Measurements from ENCODE around the gene GRIN1. TPM values are rescaled to one million over a fixed set of nuclear protein-coding genes. Genes with fewer than 3 reads are reported as not detected.

Gene GRIN1
- total RNA-seq, 1 experiment from 2014 or later = 0.52 TPM

DNA sequence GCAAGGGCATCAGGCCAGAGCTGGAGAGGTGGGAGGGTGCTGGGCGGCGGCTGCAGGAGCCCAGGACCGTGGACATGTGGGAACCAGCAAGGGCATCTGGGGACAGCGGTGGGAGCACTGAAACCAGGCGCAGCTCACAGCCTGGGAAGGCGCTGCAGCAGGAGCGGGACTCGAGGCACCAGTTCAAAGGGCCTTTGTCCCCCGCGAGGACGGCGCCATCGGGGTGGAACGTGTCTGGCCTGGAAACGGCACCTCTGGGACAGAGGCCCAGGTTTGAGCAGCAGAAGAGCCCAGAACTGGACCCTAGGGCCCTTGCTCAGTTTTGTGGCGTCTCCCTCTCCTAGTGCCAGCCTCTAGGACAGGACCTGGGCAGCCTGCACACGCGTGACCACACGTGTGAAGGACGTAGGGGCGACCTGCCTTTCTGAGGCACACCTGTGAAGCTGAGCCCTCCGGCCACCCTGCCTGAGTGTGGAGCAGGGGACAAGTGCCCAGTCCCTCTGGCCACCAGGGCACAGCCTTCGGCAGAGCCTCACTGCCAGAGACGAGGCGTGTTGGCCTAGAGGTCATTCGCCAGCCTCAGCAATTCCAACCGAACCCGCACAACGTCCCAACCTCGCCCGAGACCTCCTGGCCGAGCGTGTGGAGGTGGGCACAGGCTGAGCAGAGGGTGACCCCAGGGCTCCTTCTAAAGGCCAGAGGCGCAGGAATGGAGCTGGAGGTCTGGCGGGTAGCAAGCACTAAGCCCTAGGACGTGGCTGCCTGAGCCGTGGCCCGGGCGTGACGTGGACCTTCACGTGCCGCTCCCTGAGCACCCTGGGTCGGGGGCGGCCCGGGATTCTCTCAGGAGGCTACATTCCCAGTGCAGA, 35.1 kb downstream of the GRIN1 start:
- peaks cover 24% of the 10 kb centered on the region for H3K27me3 ChIP-seq (replicated peaks; ENCODE audit: insufficient read depth, low read depth, low read length, poor library complexity)
- no peak for TF ChIP-seq EZH2 (IDR thresholded peaks at IDR 0.05; ENCODE audit: borderline replicate concordance, low read depth, low read length, poor library complexity, severe bottlenecking)
- TF ChIP-seq, protein P1, sequence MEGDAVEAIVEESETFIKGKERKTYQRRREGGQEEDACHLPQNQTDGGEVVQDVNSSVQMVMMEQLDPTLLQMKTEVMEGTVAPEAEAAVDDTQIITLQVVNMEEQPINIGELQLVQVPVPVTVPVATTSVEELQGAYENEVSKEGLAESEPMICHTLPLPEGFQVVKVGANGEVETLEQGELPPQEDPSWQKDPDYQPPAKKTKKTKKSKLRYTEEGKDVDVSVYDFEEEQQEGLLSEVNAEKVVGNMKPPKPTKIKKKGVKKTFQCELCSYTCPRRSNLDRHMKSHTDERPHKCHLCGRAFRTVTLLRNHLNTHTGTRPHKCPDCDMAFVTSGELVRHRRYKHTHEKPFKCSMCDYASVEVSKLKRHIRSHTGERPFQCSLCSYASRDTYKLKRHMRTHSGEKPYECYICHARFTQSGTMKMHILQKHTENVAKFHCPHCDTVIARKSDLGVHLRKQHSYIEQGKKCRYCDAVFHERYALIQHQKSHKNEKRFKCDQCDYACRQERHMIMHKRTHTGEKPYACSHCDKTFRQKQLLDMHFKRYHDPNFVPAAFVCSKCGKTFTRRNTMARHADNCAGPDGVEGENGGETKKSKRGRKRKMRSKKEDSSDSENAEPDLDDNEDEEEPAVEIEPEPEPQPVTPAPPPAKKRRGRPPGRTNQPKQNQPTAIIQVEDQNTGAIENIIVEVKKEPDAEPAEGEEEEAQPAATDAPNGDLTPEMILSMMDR (conservative IDR thresholded peaks at IDR 0.05; ENCODE audit: low read depth, low read length) = no peak
- POLR2A ChIA-PET (ENCODE audit: low non-redundant PET) = no interaction called here

DNA sequence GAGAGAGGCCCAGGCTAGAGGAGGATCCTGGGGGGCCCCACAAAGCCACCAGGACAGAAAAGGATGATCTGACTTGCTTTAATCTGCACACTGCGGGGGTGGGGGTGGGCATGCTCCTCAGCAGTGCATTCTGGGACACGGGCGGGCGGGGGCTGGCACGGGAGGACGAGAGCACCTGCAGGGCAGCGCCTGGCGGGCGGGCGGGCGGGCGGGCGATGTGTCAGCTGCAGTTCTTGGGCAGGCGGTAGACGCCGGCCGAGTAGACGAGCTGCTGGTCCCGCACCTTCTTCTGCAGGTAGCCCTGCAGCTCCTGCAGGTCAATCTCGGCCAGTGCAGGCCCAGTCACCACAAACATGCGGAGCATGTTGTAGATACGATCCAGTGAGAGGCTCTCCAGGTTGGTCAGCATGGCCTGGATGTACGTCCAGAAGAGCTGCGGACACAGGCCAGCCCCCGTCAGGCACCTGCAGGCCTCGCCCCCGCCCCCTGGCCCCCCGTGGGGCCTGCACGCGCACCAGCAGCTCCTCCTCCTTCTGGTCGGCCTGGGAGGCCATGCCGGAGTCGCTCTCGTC, 35.9 kb downstream of the GRIN1 start:
- DNase-seq (ENCODE audit: low spot score) = peak; percentile 45
- Histone ChIP-seq H3K27ac (ENCODE audit: low read depth, low read length, poor library complexity, severe bottlenecking) (no peak overlapping the region), H3K9me3 (ENCODE audit: low read depth, low read length, poor library complexity, severe bottlenecking) (no peaks in the 10 kb centered on the region), H3K4me3 (ENCODE audit: low read depth, low read length, poor library complexity, severe bottlenecking) (no peak overlapping the region), H3K36me3 (ENCODE audit: insufficient read depth, low read length, poor library complexity, severe bottlenecking) (no peaks in the 10 kb centered on the region), H3K27me3 (replicated peaks; ENCODE audit: insufficient read depth, low read depth, low read length, poor library complexity) (peaks cover 17% of the 10 kb centered on the region), H3K4me1 (ENCODE audit: insufficient read depth, low read length, poor library complexity, severe bottlenecking) (peaks cover 3% of the 10 kb centered on the region)
- TF ChIP-seq, protein P1 (conservative IDR thresholded peaks at IDR 0.05; ENCODE audit: low read depth, low read length) = no peak
- TF ChIP-seq EZH2 (IDR thresholded peaks at IDR 0.05; ENCODE audit: borderline replicate concordance, low read depth, low read length, poor library complexity, severe bottlenecking) = no peak
- intact Hi-C loops (cut with micrococcal nuclease; ENCODE audit: unreplicated experiment) = no loop called here
- ChIA-PET CTCF (interaction anchor here (0.6 to 1.3 kb wide), 2 partner anchors 56 to 62 kb away, joined by 3 to 8 read pairs; no protein-coding TSS in a partner anchor), POLR2A (ENCODE audit: low non-redundant PET) (interaction anchor here (0.6 kb wide), 1 partner anchor 477 kb away, joined by 3 read pairs; no protein-coding TSS in a partner anchor)
- no TSS peak for BruUV-seq (replicated peaks)

More for the DNA sequence above, 35.1 kb downstream of the GRIN1 start:
- no peaks in the 10 kb centered on the region for H3K36me3 ChIP-seq (ENCODE audit: insufficient read depth, low read length, poor library complexity, severe bottlenecking)
- no peak overlapping the region for H3K4me3 ChIP-seq (ENCODE audit: low read depth, low read length, poor library complexity, severe bottlenecking)
- no peak overlapping the region for H3K27ac ChIP-seq (ENCODE audit: low read depth, low read length, poor library complexity, severe bottlenecking)
- intact Hi-C loops (cut with micrococcal nuclease; ENCODE audit: unreplicated experiment) = no loop called here
- peaks cover 3% of the 10 kb centered on the region for H3K4me1 ChIP-seq (ENCODE audit: insufficient read depth, low read length, poor library complexity, severe bottlenecking)
- DNase-seq (ENCODE audit: low spot score) = no peak
- CTCF ChIA-PET = no interaction called here
- H3K9me3 ChIP-seq (ENCODE audit: low read depth, low read length, poor library complexity, severe bottlenecking) = no peaks in the 10 kb centered on the region
- BruUV-seq (replicated peaks) = no TSS peak

DNA sequence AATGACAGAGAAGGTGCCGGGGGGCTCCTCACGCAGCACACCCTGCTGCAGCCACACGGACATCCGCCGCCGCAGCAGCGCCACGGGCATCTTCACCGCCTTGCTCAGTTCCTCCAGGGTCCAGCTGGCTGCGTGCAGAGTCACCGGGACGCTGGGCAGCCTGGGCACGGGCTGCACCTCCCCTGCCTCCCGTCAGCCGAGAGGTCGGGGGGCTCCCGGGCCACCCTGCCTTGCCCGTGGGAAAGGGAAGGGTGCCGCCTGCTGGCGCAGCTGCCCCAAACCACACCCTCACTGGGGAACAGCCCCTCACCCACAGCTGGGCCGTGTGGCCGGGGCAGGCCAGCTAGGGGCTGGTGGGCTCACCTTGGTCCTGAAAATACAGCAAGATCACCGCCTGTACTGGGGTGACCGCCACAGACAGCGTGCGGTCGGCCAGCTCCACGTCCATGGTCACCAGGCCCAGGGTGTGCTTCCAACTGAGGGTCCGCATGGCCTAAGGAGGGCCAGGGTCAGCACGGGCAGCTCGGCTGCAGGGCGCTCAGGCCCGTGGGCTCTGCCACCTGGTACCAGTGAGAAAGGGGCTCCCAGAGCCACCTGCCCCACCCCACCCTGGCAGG, 36.5 kb downstream of the GRIN1 start:
- CTCF ChIA-PET = interaction anchor here (1.3 to 1.6 kb wide), 2 partner anchors 46 to 57 kb away, joined by 6 to 8 read pairs; no protein-coding TSS in a partner anchor
- peaks cover 10% of the 10 kb centered on the region for H3K27me3 ChIP-seq (replicated peaks; ENCODE audit: insufficient read depth, low read depth, low read length, poor library complexity)
- H3K4me3 ChIP-seq (ENCODE audit: low read depth, low read length, poor library complexity, severe bottlenecking) = no peak overlapping the region
- no peaks in the 10 kb centered on the region for H3K9me3 ChIP-seq (ENCODE audit: low read depth, low read length, poor library complexity, severe bottlenecking)
- POLR2A ChIA-PET (ENCODE audit: low non-redundant PET) = no interaction called here
- intact Hi-C loops (cut with micrococcal nuclease; ENCODE audit: unreplicated experiment) = no loop called here
- TF ChIP-seq, protein P1 (conservative IDR thresholded peaks at IDR 0.05; ENCODE audit: low read depth, low read length) = peak; percentile 56
- no peak for TF ChIP-seq EZH2 (IDR thresholded peaks at IDR 0.05; ENCODE audit: borderline replicate concordance, low read depth, low read length, poor library complexity, severe bottlenecking)
- BruUV-seq (replicated peaks) = no TSS peak
- H3K4me1 ChIP-seq (ENCODE audit: insufficient read depth, low read length, poor library complexity, severe bottlenecking) = peaks cover 3% of the 10 kb centered on the region
- no peak for DNase-seq (ENCODE audit: low spot score)
- no peak overlapping the region for H3K27ac ChIP-seq (ENCODE audit: low read depth, low read length, poor library complexity, severe bottlenecking)
- H3K36me3 ChIP-seq (ENCODE audit: insufficient read depth, low read length, poor library complexity, severe bottlenecking) = no peaks in the 10 kb centered on the region

Measured in A673 (cell line).